WERI-Rb-1 (cell line): ENCODE data around the gene FCHSD2.
"Not testable (repeated sequence)": the region's sequence is repeated elsewhere in the genome, so short reads cannot be mapped to it uniquely, and the experiment has no call there.

ENCODE experiments used
- DNase-seq: peaks from one replicate; pipeline ENCODE4 v3.0.0-alpha.2; 2020
- H3K27ac ChIP-seq: fragments of 250-450 bp; sonication (Bioruptor Pico); 2 replicates; pipeline ENCODE4 v1.5.1; 2020; ENCODE audit warnings: mild to moderate bottlenecking, moderate library complexity
- H3K27me3 ChIP-seq: fragments of 250-450 bp; sonication (Bioruptor Pico); 2 replicates; pipeline ENCODE4 v1.5.1; 2021; ENCODE audit warnings: mild to moderate bottlenecking, low read depth, moderate library complexity; ENCODE audit not compliant: insufficient read depth, severe bottlenecking
- H3K36me3 ChIP-seq: fragments of 250-450 bp; sonication (Bioruptor Pico); 2 replicates; pipeline ENCODE4 v1.5.1; 2020; ENCODE audit warnings: mild to moderate bottlenecking, moderate library complexity
- H3K4me3 ChIP-seq: 2 replicates; pipeline ENCODE4 v1.5.1; 2011; ENCODE audit warnings: low read depth, mild to moderate bottlenecking, control low read depth, low read length
- H3K9me3 ChIP-seq: fragments of 250-450 bp; sonication (Bioruptor Pico); 2 replicates; pipeline ENCODE4 v1.5.1; 2021; ENCODE audit warnings: mild to moderate bottlenecking, moderate library complexity; ENCODE audit not compliant: severe bottlenecking
- TF ChIP-seq, protein P1 (sequence below): IDR thresholded peaks from 2 replicates; pipeline ENCODE4 v1.5.1; 2011; ENCODE audit warnings: low read depth, mild to moderate bottlenecking, control low read depth, inconsistent platforms, low read length

FCHSD2 gene

DNA sequence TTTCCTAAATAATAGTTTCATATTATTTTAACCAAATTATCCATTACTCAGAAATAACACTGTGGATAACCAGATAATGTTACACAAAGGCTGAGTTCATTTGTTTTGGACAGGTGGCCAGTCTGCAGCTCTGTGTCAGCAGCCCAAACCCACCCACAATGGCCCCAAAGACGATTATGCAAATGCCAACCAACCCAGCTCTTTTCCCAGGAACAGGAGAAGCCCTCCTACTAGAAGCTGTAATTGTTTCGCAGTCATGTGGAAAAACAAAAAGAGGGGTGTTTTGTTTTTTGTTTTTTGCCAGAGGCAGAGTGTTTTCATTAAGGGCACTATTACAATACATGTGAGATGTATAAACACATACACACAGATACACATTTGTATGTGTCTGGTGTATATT, 102.1 kb downstream of the FCHSD2 start:
- Histone ChIP-seq H3K9me3 (no peaks in the 10 kb centered on the region), H3K27me3 (no peaks in the 10 kb centered on the region), H3K36me3 (no peaks in the 10 kb centered on the region), H3K27ac (no peak overlapping the region), H3K4me3 (no peak overlapping the region)
- no peak for DNase-seq
- TF ChIP-seq, protein P1, sequence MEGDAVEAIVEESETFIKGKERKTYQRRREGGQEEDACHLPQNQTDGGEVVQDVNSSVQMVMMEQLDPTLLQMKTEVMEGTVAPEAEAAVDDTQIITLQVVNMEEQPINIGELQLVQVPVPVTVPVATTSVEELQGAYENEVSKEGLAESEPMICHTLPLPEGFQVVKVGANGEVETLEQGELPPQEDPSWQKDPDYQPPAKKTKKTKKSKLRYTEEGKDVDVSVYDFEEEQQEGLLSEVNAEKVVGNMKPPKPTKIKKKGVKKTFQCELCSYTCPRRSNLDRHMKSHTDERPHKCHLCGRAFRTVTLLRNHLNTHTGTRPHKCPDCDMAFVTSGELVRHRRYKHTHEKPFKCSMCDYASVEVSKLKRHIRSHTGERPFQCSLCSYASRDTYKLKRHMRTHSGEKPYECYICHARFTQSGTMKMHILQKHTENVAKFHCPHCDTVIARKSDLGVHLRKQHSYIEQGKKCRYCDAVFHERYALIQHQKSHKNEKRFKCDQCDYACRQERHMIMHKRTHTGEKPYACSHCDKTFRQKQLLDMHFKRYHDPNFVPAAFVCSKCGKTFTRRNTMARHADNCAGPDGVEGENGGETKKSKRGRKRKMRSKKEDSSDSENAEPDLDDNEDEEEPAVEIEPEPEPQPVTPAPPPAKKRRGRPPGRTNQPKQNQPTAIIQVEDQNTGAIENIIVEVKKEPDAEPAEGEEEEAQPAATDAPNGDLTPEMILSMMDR: no peak

DNA sequence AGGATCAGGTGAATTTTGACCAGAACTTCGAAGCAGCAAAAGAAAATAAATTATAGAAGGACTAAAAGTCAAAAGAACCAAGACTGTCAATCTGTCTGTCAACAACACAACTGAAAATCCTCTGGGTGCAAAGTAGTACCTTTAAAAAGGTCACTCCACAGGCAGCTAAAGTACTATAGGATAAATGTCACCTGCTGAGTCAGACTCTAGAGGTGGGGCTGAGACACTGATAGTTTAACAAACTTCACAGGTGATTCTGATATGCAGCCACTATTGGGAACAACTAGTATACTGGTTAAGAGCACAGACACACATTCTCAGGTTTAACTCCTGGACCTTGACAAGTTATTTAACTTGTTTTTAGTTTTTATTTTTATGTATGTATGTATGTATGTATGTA, 107.3 kb downstream of the FCHSD2 start:
- DNase-seq: no peak
- Histone ChIP-seq H3K27ac (no peak overlapping the region), H3K9me3 (no peaks in the 10 kb centered on the region), H3K27me3 (no peaks in the 10 kb centered on the region), H3K4me3 (no peak overlapping the region), H3K36me3 (no peaks in the 10 kb centered on the region; the same call in 1 of the 2 replicates)
- TF ChIP-seq, protein P1: no peak

GRCh38 chr11:73034331-73034730, 107.8 kb downstream of the FCHSD2 start:
- Histone ChIP-seq H3K36me3 (no peaks in the 10 kb centered on the region; the same call in 1 of the 2 replicates), H3K9me3 (no peaks in the 10 kb centered on the region), H3K27ac (no peak overlapping the region), H3K4me3 (no peak overlapping the region), H3K27me3 (no peaks in the 10 kb centered on the region)
- no peak for DNase-seq
- TF ChIP-seq, protein P1: no peak

DNA sequence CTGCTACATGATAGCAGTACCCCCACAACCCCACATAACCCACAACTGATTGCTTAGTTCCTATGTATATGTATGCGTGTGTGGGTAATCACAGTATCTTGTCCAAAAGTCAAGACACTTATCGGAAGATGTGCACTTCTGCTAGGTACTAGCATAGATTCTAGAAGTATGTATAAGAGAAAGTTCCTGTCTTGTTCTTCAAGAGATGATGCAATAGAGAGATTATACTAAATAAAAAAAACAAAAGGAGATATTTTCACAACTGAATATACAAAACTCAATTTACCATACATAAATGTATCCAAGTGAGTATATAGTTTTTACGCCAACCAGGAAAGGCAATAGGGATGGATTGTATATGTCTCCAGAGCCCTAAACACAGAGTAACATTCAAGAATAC, 112.0 kb downstream of the FCHSD2 start:
- Histone ChIP-seq H3K36me3 (peaks cover under 1% of the 10 kb centered on the region; the same call in 1 of the 2 replicates), H3K4me3 (no peak overlapping the region), H3K27me3 (no peaks in the 10 kb centered on the region), H3K9me3 (peaks cover 5% of the 10 kb centered on the region), H3K27ac (no peak overlapping the region)
- no peak for DNase-seq
- TF ChIP-seq, protein P1: no peak

DNA sequence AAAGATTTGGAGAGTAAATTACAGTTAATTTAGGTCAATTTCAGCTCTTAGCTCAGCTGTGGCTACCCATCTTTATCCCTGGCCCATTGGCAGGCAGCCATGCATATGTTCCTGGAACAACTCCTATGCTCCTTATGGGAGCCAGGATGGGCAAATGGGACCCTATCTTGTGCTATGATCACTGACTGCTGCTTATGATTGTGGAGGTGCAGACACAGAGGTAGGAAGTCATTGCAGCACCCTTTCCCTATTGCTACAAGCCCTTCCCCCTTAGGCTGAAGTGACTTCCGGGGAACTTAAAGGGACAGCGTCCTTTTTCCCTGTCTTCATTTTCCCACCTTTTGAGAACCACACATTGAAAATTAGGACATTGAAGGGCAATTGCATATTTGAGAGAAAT, 112.7 kb downstream of the FCHSD2 start:
- peaks cover 3% of the 10 kb centered on the region; the same call in 1 of the 2 replicates for H3K36me3 ChIP-seq
- H3K27me3 ChIP-seq: no peaks in the 10 kb centered on the region
- DNase-seq: no peak
- no peak overlapping the region for H3K4me3 ChIP-seq
- H3K27ac ChIP-seq: no peak overlapping the region
- TF ChIP-seq, protein P1: no peak
- peaks cover 5% of the 10 kb centered on the region for H3K9me3 ChIP-seq

GRCh38 chr11:73028611-73029010, 113.5 kb downstream of the FCHSD2 start:
- TF ChIP-seq, protein P1: no peak
- H3K27me3 ChIP-seq: no peaks in the 10 kb centered on the region
- no peak for DNase-seq
- no peak overlapping the region for H3K4me3 ChIP-seq
- peaks cover 3% of the 10 kb centered on the region; the same call in 1 of the 2 replicates for H3K36me3 ChIP-seq
- no peak overlapping the region for H3K27ac ChIP-seq
- peaks cover 5% of the 10 kb centered on the region for H3K9me3 ChIP-seq

DNA sequence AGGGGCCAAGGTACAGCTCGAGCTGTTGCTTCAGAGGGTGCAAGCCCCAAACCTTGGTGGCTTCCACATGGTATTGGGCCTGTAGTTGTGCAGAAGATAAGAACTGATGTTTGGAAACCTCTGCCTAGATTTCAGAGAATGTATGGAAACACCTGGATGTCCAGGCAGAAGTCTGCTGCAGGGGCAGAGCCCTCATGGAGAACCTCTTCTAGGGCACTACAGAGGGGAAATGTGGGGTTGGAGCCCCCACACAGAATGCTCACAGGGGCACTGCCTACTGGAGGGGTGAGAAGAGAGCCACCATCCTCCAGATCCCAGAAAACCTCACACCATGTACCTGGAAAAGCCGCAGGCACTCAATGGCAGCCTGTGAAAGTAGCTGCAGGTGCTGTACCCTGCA, 114.3 kb downstream of the FCHSD2 start:
- DNase-seq, H3K36me3 ChIP-seq, H3K27ac ChIP-seq, H3K9me3 ChIP-seq, H3K4me3 ChIP-seq, H3K27me3 ChIP-seq: not testable (repeated sequence)
